Measurements from ENCODE around the gene ERC2. TPM values are rescaled to one million over a fixed set of nuclear protein-coding genes. Genes with fewer than 3 reads are reported as not detected.
A peak's percentile ranks its signal among the peaks of the same experiment; 100 is the strongest.

Gene ERC2
- total RNA-seq, 1 donor from 2014 or later = 0.65 TPM

DNA sequence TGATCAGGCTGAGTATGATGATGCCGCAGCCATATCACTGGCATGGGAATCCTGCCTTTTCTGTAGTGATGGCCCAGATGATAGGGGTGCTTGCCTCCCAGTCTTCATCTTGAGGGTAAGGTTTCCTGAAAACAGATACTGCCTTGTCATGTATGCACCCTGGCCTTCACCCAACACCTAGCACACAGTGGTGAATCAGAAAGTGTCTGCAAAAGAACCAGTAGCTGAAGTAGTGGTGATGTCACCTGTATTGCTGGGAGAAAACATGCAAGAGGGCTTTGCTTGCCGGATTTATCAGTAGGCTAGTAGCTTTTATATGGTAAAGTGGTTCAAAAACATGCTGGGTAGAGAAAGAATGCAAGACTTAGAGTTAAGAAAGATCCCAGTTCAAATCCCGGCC is 561.4 kb downstream of the ERC2 start:
- no peak for DNase-seq (ENCODE audit: low spot score)
- Mint-ChIP-seq H3K36me3 (ENCODE audit: low read depth) (no peaks in the 10 kb centered on the region), H3K4me3 (ENCODE audit: unreplicated experiment) (no peak overlapping the region), H3K27ac (ENCODE audit: unreplicated experiment) (no peak overlapping the region), H3K4me1 (ENCODE audit: low read depth) (no peaks in the 10 kb centered on the region), H3K27me3 (ENCODE audit: low read depth) (no peaks in the 10 kb centered on the region), H3K9me3 (ENCODE audit: low read depth) (no peaks in the 10 kb centered on the region)
- no peak for TF ChIP-seq CTCF (IDR thresholded peaks at IDR 0.05)

DNA sequence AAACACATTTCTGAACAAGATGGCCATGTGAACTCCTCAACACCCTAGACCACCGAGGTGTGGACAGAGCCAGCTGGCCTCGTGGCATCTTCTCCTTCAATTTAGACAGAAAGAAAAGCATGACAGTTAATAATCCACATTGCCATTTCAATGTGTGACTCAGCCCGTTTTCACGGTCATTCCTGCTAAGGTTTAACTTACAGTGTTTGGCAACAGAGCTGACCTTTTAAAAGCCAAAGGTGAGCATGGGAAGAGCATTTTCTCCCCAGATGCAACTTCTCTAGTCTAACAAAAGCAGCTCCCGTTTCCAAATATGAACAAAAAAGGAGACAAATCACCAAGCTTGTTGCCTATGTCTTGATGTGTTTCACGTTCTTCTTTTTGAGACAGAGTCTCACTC is 563.6 kb downstream of the ERC2 start:
- Mint-ChIP-seq H3K27ac (ENCODE audit: unreplicated experiment) (no peak overlapping the region), H3K4me3 (ENCODE audit: unreplicated experiment) (no peak overlapping the region), H3K4me1 (ENCODE audit: low read depth) (no peaks in the 10 kb centered on the region), H3K27me3 (ENCODE audit: low read depth) (no peaks in the 10 kb centered on the region), H3K9me3 (ENCODE audit: low read depth) (no peaks in the 10 kb centered on the region), H3K36me3 (ENCODE audit: low read depth) (no peaks in the 10 kb centered on the region)
- no peak for TF ChIP-seq CTCF (IDR thresholded peaks at IDR 0.05)
- DNase-seq (ENCODE audit: low spot score) = no peak

DNA sequence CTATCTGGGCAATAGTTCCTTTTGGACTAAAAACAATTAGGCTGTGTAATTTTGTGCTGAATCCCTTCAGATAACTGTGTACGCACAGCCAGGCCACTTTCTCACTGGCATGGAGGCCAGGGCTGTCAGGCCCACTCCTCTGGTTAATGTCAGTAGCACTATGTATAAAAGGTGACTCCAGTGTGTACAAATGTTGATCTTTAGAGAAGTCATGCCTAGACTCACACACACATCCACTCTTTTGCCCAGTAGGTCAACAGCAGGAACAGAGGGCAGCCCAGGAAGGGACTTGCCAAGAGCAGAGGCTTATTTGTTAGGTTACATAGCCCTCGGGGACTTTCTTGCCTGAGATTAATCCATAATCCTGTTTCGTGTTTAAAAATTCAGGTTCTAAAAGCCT is 564.6 kb downstream of the ERC2 start:
- no peak overlapping the region for H3K27ac Mint-ChIP-seq (ENCODE audit: unreplicated experiment)
- no peak for TF ChIP-seq CTCF (IDR thresholded peaks at IDR 0.05)
- no peaks in the 10 kb centered on the region for H3K4me1 Mint-ChIP-seq (ENCODE audit: low read depth)
- H3K4me3 Mint-ChIP-seq (ENCODE audit: unreplicated experiment) = no peak overlapping the region
- no peaks in the 10 kb centered on the region for H3K27me3 Mint-ChIP-seq (ENCODE audit: low read depth)
- no peak for DNase-seq (ENCODE audit: low spot score)
- no peaks in the 10 kb centered on the region for H3K36me3 Mint-ChIP-seq (ENCODE audit: low read depth)
- H3K9me3 Mint-ChIP-seq (ENCODE audit: low read depth) = no peaks in the 10 kb centered on the region

GRCh38 chr3:55902221-55902900 is 565.9 kb downstream of the ERC2 start:
- no peak overlapping the region for H3K4me3 Mint-ChIP-seq (ENCODE audit: unreplicated experiment)
- peaks cover 4% of the 10 kb centered on the region for H3K4me1 Mint-ChIP-seq (ENCODE audit: low read depth)
- no peaks in the 10 kb centered on the region for H3K36me3 Mint-ChIP-seq (ENCODE audit: low read depth)
- H3K27me3 Mint-ChIP-seq (ENCODE audit: low read depth) = no peaks in the 10 kb centered on the region
- TF ChIP-seq CTCF (IDR thresholded peaks at IDR 0.05) = no peak
- H3K9me3 Mint-ChIP-seq (ENCODE audit: low read depth) = no peaks in the 10 kb centered on the region
- no peak for DNase-seq (ENCODE audit: low spot score)
- H3K27ac Mint-ChIP-seq (ENCODE audit: unreplicated experiment) = no peak overlapping the region

- peak; percentile 70 for TF ChIP-seq CTCF (IDR thresholded peaks at IDR 0.05)
- Mint-ChIP-seq H3K36me3 (ENCODE audit: low read depth) (no peaks in the 10 kb centered on the region), H3K9me3 (ENCODE audit: low read depth) (no peaks in the 10 kb centered on the region), H3K27me3 (ENCODE audit: low read depth) (no peaks in the 10 kb centered on the region), H3K27ac (ENCODE audit: unreplicated experiment) (no peak overlapping the region), H3K4me3 (ENCODE audit: unreplicated experiment) (no peak overlapping the region), H3K4me1 (ENCODE audit: low read depth) (peaks cover 7% of the 10 kb centered on the region)
- DNase-seq (ENCODE audit: low spot score) = no peak
Measured at GRCh38 chr3:55899887-55900286, 568.4 kb downstream of the ERC2 start.

All from chondrocyte (in vitro differentiated cells).